Measurements from ENCODE around the gene B4GALT5.

Gene B4GALT5

GRCh38 chr20:49585585-49586245, 128.0 kb downstream of the B4GALT5 start:
- no peak for DNase-seq (ENCODE audit: low read depth in 2 of 2)

GRCh38 chr20:49584418-49585382, 129.0 kb downstream of the B4GALT5 start:
- DNase-seq (ENCODE audit: low read depth in 2 of 2), result no peak

GRCh38 chr20:49583669-49584417, 129.8 kb downstream of the B4GALT5 start:
- no peak for DNase-seq (ENCODE audit: low read depth in 2 of 2)

- DNase-seq (ENCODE audit: low read depth in 2 of 2), result no peak
Observed at GRCh38 chr20:49583343-49583668, 130.4 kb downstream of the B4GALT5 start.
